GM18498 (cell line): ENCODE data around the gene NR3C2.
A peak's percentile ranks its signal among the peaks of the same experiment; 100 is the strongest.

Experiments
- ATAC-seq: cut with Tn5 transposase; IDR thresholded peaks from one replicate; pipeline ENCODE4 v1.9.1; 2021; ENCODE audit warnings: mild to moderate bottlenecking, moderate library complexity; ENCODE audit not compliant: unreplicated experiment

Gene NR3C2

GRCh38 chr4:148435654-148436406 lies 6.4 kb downstream of the NR3C2 start:
- no peak for ATAC-seq

GRCh38 chr4:148434075-148434773 lies 8.0 kb downstream of the NR3C2 start:
- ATAC-seq, result no peak

GRCh38 chr4:148431401-148431800 lies 10.8 kb downstream of the NR3C2 start:
- no peak for ATAC-seq

DNA sequence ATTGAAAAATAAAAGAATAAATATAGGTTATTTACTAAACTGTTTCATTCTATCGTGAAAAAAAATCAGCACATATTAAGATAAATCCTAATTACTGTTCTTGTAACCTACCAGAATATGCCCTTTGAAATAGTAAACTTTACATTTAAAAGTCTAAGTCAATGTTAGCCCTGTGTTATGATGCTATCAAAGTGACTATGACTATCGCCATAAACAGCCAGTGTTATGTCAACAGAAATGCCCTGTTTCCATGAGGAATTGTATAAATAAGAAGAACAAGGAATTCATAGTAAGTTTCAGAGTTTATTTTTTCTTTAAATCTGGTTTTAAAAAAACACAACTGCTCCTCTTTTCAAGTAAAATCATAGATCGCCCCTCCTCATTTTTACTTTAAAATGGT lies 11.4 kb downstream of the NR3C2 start:
- no peak for ATAC-seq

- ATAC-seq, result no peak
These were observed 13.0 kb downstream of the NR3C2 start for GRCh38 chr4:148429206-148429605.

- no peak for ATAC-seq
These were observed 15.6 kb downstream of the NR3C2 start for GRCh38 chr4:148426643-148427042.

DNA sequence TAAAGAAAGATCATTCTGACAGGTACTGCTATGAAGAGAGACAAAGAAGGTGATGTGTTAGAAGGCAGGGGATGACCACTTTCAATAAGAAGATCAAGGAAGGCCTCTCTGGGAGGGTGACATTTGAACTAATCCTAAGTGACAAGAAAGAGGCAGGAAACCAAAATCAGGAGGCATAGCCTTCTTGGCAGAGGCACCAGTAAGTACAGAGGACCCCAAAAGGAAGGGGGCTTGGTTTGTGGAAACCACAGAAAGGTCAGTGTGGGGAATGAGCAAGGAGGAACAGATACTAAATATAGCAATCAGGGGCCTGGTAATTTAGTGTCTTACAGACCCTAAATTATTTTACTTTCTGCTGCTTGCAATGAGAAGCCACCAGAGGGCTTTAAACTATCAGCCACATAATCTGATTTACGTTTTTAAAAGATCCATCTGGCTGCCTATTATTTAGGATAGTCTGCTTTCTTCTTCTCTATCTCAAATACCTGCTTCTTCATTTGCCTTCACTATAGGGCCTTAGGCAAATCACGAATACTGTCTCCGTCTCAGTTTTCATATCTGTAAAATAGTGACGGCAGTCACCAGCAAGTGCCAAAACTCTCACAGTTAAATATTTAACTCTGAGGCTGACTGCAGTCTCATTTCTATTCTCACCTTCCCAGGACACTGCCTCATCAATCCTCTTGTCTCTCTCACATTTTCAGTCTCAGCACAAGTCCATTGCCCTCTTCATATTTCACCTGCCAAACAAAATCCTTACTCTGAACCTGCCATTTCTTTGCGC lies 16.7 kb downstream of the NR3C2 start:
- peak; percentile 89 for ATAC-seq

DNA sequence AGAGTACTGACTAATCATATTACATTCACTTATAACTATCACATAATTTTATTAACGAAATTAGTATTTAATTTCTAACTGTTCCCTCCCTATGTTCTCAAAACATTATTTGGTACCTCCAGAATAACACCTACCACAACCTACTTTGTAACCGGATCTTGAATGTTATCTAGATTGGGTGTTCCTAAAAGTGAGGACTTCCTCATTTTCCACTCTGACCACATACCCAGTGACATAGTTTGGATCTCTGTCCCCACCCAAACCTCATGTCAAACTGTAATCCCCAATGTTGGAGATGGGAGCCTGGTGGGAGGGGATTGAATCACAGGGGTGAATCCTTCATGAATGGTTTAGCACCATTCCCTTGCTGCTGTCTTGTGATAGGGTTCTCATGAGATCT lies 21.8 kb downstream of the NR3C2 start:
- ATAC-seq, result no peak

DNA sequence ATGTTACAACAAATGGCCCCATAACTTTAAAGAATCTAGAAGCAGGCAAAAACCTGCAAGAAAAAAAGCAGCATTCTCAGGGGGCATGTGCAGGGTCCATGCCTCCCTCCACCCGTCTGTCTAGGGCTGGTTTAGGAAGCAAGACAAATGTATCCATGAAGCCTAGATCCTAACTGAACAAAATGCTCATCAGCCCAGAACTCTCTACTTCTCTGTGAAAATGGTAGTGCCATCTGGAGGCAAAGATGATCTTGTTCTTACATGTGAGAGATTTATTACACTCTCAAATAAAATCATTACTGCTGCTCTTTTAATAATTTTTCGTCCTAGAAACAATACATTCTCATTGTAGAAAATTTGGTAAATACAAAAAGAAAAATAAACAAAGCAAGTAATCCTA lies 26.7 kb downstream of the NR3C2 start:
- ATAC-seq, result no peak

DNA sequence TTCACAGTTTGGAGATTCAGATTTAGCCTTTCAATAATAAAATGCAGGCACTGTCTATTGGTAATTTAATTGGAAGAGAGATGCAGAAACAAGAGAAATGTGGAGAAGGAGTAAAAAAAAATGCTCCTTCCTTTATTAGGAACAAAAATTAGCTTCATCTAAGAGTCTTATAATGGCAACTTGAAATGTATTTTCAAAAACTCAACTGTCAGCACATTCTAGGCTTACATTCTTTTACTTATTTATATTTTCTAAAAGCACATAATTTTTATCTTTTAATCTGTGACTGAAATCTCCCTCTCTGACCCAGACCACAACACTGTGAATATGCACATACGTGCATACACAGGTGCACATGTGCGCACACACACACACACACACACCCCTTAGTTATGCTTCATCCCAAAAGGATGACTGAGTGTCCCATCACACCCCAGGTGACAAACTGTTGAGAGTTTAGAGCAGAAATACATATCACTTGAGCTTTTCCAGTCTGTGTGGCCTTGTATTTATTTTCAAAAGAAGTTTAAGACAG lies 29.7 kb downstream of the NR3C2 start:
- no peak for ATAC-seq

DNA sequence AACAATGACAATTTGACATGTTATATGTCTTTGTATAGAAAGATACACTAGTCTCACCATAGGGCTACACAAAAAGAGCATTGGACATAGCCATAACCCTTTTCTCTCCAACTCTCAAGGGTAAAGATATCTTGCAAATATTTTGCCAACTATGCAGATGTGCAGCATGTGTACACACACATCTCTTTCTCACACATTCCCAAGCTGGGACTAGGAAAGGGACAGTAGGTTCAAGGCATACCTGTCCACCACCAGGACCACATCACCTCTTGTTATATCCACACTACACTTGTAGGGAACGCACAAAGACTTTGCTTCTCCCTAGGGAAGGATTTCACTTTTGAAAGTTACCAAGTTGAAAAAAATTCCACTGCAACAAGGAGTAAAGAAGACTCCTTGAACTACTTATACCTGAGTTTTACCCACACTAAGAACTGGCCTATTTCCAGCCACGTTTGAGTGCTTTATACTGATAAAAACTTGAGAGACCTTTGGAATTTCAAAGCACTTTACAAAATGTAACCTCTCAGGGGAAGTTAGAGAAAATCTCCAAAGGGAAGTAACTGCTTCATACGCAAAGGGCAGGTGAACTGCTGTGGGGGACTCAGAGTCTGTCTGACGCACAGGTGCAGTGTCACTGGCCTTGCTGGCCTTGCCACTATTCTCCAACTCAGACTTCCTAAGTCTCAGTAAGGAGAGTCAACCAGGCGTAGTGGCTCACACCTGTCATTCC lies 36.9 kb downstream of the NR3C2 start:
- ATAC-seq, result no peak

- ATAC-seq, result no peak
These were observed 43.2 kb downstream of the NR3C2 start for GRCh38 chr4:148398988-148399387.

- ATAC-seq, result no peak
These were observed 44.4 kb downstream of the NR3C2 start for GRCh38 chr4:148397771-148398170.

GRCh38 chr4:148396986-148397673 lies 45.1 kb downstream of the NR3C2 start:
- no peak for ATAC-seq

- ATAC-seq, result no peak
These were observed 46.4 kb downstream of the NR3C2 start for GRCh38 chr4:148395771-148396170.

DNA sequence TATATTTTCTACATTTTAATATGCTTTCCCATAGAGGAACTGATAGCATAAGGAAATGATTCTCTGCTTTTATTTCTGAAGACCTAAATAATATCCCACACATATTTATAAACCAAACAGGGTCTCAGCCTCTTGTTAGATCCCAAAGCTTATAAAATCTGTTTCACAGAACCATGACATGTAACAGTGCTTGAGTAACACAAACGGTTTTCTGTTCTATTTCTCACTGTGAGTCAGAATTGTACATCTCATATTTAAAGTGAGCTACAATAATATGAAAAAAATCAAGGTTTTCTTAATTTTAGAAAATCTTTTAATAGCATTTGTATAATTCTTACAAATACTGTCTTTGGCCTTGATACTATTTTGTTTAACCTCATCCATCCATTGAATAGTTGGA lies 51.2 kb downstream of the NR3C2 start:
- no peak for ATAC-seq

- ATAC-seq, result no peak
These were observed 51.9 kb downstream of the NR3C2 start for GRCh38 chr4:148390311-148390710.

DNA sequence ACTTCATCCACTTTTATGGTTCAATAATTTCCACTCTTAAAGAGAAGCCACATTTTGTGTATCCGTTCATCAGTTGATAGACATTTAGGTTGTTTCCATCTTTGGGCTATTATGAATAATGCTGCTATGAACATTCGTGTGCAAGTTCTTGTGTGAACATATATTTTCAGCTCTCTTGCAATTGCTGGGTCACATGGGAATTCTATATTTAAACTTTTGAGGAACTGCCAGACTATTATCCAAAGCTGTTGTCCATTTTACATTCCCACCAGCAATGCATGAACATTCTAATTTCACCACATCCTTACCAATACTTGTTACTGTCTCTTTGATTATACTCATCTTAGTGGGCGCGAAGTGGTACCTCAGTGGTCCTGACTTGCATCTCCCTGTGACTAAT lies 61.9 kb downstream of the NR3C2 start:
- ATAC-seq, result no peak

DNA sequence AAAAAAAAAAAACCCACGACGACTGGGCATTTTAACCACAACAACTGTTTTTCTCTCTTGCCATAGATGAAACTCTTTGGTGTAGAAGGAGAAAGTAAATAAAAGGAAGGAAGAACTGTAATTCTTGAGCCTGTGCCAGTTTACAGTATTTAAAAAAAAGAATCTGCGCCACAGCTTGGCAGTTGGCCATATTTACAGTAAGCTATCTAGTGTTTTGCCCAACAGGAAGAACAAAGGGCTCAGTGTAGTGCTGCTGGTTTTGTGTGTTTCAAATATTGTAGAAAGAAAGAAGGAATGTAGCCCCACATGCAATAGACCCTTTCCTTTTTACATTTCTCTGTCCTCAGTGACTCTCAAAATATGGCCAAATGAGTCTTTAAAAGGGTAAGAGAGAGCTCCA lies 66.1 kb downstream of the NR3C2 start:
- no peak for ATAC-seq

DNA sequence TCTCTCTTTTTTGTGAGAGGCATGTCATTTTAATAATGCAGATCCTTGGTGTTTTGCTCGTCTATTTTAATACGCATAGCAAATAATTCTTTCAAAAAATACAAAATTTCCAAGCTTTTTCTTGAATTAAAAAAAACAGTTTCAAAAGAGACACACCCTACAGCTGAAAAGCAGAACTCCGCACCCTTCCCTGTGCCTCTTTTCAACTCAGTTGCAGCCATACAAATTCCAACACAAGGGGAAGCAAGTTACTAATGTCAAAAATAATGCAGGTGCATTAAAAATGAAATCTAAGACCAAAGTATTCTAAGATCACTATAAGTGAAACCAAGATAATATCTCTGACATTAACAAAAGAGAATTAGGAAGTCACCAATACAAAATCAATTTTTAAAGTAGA lies 66.6 kb downstream of the NR3C2 start:
- ATAC-seq, result no peak
